Measurements from ENCODE around the gene LRRC49. TPM values are rescaled to one million over a fixed set of nuclear protein-coding genes. Genes with fewer than 3 reads are reported as not detected.

Gene LRRC49
- polyA plus RNA-seq, 1 donor (not counting 4 experiments of a cell fraction or from before 2014, with no cell fraction given): 9.9 TPM

GRCh38 chr15:71050461-71050860 is 157.8 kb downstream of the LRRC49 start:
- dilution Hi-C loops (cut with MboI; ENCODE audit: extremely low pct_ligation_motif_present, low sequenced_read_pairs): no loop called here
- H4K20me1 ChIP-seq (ENCODE audit: control insufficient read depth, extremely low read depth, insufficient read depth, low read length): no peaks in the 10 kb centered on the region
- H3K9me1 ChIP-seq (ENCODE audit: control insufficient read depth, extremely low read depth, insufficient read depth, low read length): no peaks in the 10 kb centered on the region
- H3K9ac ChIP-seq (ENCODE audit: control insufficient read depth, extremely low read depth, insufficient read depth, low read length): peak overlapping the region; percentile 71
- H3K36me3 ChIP-seq (ENCODE audit: control insufficient read depth in 2 of 2, extremely low read depth in 1 of 2, insufficient read depth in 2 of 2, low read length in 2 of 2): no peaks in the 10 kb centered on the region
- H2AFZ ChIP-seq (ENCODE audit: control insufficient read depth, low read length): no peak overlapping the region
- DNase-seq (ENCODE audit: low read depth, low spot score) (peak; percentile 94), FAIRE-seq (peak; percentile 93)
- no peaks in the 10 kb centered on the region for H3K27me3 ChIP-seq (ENCODE audit: control insufficient read depth, extremely low read depth, insufficient read depth, low read length)
- H3K27ac ChIP-seq (ENCODE audit: control insufficient read depth, insufficient read depth, low read length): peak overlapping the region; percentile 89
- H3K4me3 ChIP-seq (ENCODE audit: control insufficient read depth in 2 of 3, extremely low read depth in 1 of 3, insufficient read depth in 2 of 3, low read depth in 1 of 3, low read length in 3 of 3): no peak overlapping the region
- TF ChIP-seq EZH2 (IDR thresholded peaks at IDR 0.05; ENCODE audit: low read length) (no peak), CTCF (optimal IDR thresholded peaks at IDR 0.05 in 1 of 3, IDR thresholded peaks at IDR 0.05 in 1 of 3, conservative IDR thresholded peaks at IDR 0.05 in 1 of 3; ENCODE audit: extremely low read depth in 1 of 3, insufficient read depth in 2 of 3, low read length in 3 of 3) (no peak)
- no peaks in the 10 kb centered on the region for H3K79me2 ChIP-seq (ENCODE audit: control insufficient read depth, insufficient read depth, low read length)
- peaks cover 2% of the 10 kb centered on the region for H3K9me3 ChIP-seq (ENCODE audit: control insufficient read depth, low read depth, low read length)
- peak overlapping the region; percentile 39 for H3K4me2 ChIP-seq (ENCODE audit: control insufficient read depth, extremely low read depth, insufficient read depth, low read depth, low read length)
- peaks cover 63% of the 10 kb centered on the region for H3K4me1 ChIP-seq (ENCODE audit: control insufficient read depth, extremely low read depth, insufficient read depth, low read length)

GRCh38 chr15:71051539-71051938 is 158.9 kb downstream of the LRRC49 start:
- Histone ChIP-seq H3K36me3 (ENCODE audit: control insufficient read depth in 2 of 2, extremely low read depth in 1 of 2, insufficient read depth in 2 of 2, low read length in 2 of 2) (no peaks in the 10 kb centered on the region), H2AFZ (ENCODE audit: control insufficient read depth, low read length) (no peak overlapping the region), H3K4me3 (ENCODE audit: control insufficient read depth in 2 of 3, extremely low read depth in 1 of 3, insufficient read depth in 2 of 3, low read depth in 1 of 3, low read length in 3 of 3) (no peak overlapping the region), H3K9ac (ENCODE audit: control insufficient read depth, extremely low read depth, insufficient read depth, low read length) (no peak overlapping the region), H3K27me3 (ENCODE audit: control insufficient read depth, extremely low read depth, insufficient read depth, low read length) (no peaks in the 10 kb centered on the region), H3K9me3 (ENCODE audit: control insufficient read depth, low read depth, low read length) (peaks cover 2% of the 10 kb centered on the region), H3K4me1 (ENCODE audit: control insufficient read depth, extremely low read depth, insufficient read depth, low read length) (peaks cover 72% of the 10 kb centered on the region), H4K20me1 (ENCODE audit: control insufficient read depth, extremely low read depth, insufficient read depth, low read length) (no peaks in the 10 kb centered on the region), H3K4me2 (ENCODE audit: control insufficient read depth, extremely low read depth, insufficient read depth, low read depth, low read length) (peak overlapping the region; percentile 7), H3K9me1 (ENCODE audit: control insufficient read depth, extremely low read depth, insufficient read depth, low read length) (no peaks in the 10 kb centered on the region), H3K27ac (ENCODE audit: control insufficient read depth, insufficient read depth, low read length) (peak overlapping the region; percentile 89), H3K79me2 (ENCODE audit: control insufficient read depth, insufficient read depth, low read length) (no peaks in the 10 kb centered on the region)
- TF ChIP-seq EZH2 (IDR thresholded peaks at IDR 0.05; ENCODE audit: low read length): no peak
- TF ChIP-seq CTCF (optimal IDR thresholded peaks at IDR 0.05 in 1 of 3, IDR thresholded peaks at IDR 0.05 in 1 of 3, conservative IDR thresholded peaks at IDR 0.05 in 1 of 3; ENCODE audit: extremely low read depth in 1 of 3, insufficient read depth in 2 of 3, low read length in 3 of 3): no peak
- peak; percentile 77 for FAIRE-seq
- dilution Hi-C loops (cut with MboI; ENCODE audit: extremely low pct_ligation_motif_present, low sequenced_read_pairs): no loop called here
- DNase-seq (ENCODE audit: low read depth, low spot score): no peak

Measured in keratinocyte (primary cell).